SK-N-DZ (cell line): Measurements from ENCODE around the gene XKR7. TPM values are rescaled to one million over a fixed set of nuclear protein-coding genes. Genes with fewer than 3 reads are reported as not detected.
"Not testable (repeated sequence)": the region's sequence is repeated elsewhere in the genome, so short reads cannot be mapped to it uniquely, and the experiment has no call there.

Source experiments
- DNase-seq: peaks from one replicate; pipeline ENCODE4 v3.0.0-alpha.2; 2015; ENCODE audit warnings: low spot score
- polyA plus RNA-seq, 2 experiments: library from polyadenylated mRNA; depleted of rRNA; stranded (reverse); fragments of >200 nt; gene quantifications; 2 replicates each; pipeline ENCODE4 v1.2.3, GENCODE V29; 2014

XKR7 gene
- 3.7 and 4.7 TPM in 2 replicates for polyA plus RNA-seq (2014; cell fraction: cytosol; rRNA removed)
- polyA plus RNA-seq (2014; cell fraction: nucleus; rRNA removed), result 5.9 and 8.8 TPM in 2 replicates

- DNase-seq, result peak; percentile 65
Observed at GRCh38 chr20:31967830-31968249, at the start of gene XKR7. TSS of gene XKR7 (plus strand) at chr20:31968151. CDS start at chr20:31968176, 25 bp downstream.

DNA sequence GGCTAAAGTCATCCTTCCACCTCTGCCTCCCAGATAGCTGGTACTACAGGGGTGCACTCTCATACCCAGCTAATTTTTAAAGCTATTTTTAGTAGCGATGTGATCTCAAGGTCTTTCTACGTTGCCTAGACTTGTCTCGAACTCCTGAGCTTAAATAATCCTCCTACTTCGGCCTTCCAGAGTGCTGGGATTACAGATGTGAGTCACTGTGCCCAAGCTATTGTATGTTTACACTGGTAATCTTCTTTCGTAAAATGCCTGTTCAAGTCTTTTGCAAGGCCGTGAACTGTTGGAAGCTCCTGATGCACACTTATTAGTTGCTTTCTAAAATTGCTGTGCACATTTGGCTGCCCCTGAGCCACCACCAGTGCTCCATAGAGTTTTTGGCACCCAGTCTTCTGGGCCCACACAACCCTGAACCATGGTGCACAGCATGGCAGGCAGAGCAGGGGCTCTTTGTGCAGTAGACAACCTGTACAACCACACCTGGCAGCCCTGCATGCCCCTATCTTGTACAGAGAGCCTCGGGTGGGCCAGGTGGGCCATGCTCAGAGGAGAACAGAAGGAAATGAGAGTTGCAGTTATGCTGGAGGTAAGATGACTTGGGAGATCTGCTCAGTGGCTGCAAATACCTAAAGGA, 49.4 kb upstream of the XKR7 start:
- DNase-seq, result no peak

- no peak for DNase-seq
Observed at GRCh38 chr20:31919410-31920155, 48.4 kb upstream of the XKR7 start.

DNA sequence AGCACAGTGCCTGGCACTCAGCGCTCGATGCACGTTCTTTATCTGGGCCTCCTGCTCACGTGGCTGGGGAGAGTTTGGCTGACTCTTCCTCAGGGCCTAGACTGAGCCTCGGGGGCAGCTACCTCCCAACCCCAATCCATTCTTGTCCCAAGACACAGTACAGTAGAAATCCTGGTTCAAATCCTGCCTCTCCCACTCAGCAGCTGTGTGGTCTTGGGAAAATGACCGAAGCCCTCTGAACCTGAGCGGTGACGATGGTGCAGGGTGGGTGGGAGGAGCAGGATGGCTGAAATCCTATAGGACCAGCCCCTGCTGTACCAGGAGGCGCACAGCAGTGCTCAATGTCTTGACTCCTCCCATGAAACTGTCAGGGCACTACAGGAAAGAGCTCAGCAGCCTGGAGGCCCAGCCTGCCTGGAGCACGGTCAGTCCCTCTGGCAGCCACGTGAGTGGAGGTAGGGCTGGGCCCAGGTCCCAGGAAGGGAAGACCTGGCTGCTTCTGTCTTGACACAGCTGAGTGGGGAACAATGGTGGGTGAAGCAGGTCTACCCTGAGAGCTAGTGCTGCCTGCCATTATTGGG, 47.6 kb upstream of the XKR7 start:
- DNase-seq, result peak; percentile 32

- not testable (repeated sequence) for DNase-seq
Observed at GRCh38 chr20:31921480-31921879, 46.5 kb upstream of the XKR7 start.

- no peak for DNase-seq
Observed at GRCh38 chr20:31922181-31922580, 45.8 kb upstream of the XKR7 start.

DNA sequence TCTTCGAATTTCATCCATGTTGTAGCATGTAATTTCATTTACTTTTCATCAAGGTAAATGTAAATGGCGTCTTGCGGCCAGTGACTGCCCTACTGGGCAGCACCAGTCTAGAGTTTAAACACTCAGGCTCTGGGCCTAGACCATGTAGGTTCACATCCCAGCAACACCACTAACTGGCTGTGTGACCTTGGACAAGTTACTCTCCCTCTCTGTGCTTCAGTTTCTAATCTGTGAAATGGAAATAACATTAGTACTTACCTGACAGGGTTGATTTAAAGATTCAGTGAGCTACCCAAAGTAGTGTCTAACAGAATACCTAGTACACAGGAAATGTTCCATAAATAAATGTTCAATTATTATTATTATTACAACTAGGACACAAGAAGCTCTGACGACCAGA, 45.4 kb upstream of the XKR7 start:
- DNase-seq, result no peak

DNA sequence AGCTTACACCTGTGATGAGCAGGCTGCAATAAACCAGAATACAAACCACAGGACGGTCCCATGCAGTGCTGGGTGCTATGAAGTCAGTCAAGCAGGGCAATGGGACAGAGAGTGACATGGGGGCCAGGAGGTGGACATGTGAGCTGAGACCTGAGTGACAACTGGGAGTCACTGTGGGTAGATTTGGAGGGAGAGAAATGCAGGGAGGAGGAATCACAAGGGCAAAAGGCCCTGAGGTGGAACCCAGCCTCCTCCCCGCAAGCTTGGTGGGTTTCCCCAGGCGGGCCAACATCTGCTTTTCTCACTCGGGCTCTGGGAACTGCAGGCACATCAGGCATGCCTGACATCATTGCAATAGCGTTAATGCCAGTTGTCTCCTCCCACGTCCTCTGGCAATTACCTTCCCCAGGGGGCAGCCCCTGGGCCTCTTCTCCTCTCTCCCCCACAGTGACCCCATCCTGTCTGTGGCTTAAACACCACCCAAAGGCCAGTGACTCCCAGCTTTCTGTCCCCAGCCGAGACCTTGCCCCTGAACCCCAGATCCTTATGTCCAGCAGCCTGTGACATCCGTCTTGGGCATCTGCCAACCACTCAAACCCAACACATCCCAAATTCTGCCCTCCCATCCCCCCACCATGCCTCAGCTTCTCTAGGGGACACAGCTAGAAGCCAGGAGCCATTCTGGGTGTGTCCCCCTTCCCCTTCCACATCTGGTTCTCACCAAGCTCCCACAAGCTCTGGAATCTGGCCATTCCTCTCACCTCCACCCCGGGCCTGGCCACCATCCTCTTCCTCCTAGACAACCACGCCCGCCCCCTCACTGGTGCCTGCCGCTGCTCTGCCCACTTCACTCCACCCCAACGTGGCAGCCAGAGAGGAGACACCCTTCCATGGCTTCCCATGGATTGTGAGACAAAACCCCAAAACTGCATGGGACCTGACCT, 44.3 kb upstream of the XKR7 start:
- no peak for DNase-seq

DNA sequence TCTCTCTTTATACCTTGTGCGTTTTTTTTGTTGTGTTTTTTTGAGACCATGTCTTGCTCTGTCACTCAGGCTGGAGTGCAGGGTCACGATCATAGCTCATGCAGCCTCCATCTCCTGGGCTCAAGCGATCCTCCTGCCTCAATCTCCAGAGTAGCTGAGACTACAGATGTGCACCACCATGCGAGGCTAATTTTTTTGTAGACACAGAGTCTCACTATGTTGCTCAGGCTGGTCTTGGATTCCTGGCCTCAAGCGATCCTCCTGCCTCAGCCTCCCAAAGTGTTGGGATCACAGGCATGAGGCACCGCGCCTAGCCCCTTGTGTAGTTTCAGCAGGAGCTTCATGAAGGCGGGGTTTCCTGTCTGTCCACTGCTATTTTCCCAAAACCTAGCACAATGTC, 43.4 kb upstream of the XKR7 start:
- no peak for DNase-seq

DNA sequence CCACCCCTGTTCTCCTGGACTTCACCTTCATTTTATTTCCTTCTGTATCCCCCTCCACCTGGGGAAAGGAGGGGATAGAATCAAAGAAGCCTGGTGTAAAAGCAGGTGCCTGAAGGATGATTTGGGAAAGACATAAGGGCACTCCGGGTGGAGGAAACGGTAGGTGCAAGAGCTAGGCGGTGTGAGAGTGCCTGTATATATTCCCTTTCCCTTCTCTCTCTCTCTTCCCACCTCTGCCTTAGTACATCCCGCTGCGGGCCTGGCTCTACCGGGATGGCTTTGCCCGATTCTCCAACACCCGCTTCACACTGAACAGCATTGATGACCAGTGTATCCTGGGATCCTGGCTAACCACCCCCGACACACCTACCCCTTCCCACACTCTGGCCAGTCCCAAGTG, 42.3 kb upstream of the XKR7 start:
- DNase-seq, result no peak

DNA sequence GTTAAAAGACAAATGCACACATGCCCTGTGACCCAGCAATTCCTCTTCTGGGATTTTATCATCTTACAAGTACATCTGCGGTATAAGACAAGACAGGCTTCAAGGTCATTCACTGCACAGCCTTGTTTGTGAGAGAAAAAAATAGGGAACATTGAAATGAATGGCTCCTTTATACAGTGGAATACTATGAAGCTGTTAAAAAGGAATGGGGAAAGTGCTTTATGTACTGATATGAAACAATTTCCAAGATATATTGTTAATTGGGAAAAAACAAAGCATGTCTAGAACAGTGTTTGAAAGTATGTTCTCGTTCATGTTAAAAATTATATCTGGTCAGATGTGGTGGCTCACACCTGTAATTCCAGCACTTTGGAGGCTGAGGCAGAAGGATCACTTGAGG, 41.5 kb upstream of the XKR7 start:
- no peak for DNase-seq

DNA sequence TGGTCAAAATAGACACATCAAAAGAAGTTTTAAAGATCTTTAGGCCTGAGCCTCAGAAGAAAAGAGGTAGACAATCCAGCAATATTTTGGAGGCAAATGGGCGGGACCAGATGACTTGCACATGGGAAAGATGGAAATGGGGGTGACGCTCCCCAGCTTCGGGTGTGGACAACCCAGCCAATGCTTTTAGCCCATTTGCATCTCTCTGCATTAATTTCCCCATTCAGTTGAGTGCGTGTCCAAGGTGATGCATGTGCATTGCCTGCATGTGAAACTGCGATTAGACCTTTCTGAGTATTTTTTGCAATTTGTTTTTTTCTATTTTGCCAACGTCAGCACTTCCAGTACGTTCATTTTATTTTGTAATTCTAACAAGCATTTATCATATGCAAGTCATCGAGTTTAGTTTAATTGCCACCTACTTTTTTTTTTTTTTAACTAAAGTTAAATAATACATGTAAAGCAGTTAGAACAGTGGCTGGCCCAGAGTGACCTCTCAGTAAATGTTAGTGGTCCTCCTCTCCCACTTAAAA, 40.3 kb upstream of the XKR7 start:
- no peak for DNase-seq

- DNase-seq, result not testable (repeated sequence)
Observed at GRCh38 chr20:31929631-31930030, 38.3 kb upstream of the XKR7 start.

DNA sequence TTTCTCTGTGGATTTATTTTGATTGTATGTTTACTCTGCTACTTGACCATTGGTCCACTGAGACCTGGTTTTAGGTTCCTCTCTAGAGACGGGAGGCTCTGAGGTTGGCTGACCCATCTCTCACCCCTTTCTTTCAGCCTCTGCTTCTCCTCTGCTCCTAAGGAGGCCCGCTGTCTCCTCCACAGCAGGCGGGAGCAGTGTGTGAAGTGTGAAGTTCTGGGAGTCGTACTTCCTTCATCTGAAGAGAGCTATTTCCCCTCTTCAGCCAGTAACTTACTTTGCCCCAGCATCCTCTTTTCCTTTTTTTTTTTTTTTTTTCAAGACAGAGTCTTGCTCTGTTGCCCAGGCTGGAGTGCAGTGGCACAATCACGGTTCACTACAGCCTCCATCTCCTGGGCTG, 37.2 kb upstream of the XKR7 start:
- no peak for DNase-seq

DNA sequence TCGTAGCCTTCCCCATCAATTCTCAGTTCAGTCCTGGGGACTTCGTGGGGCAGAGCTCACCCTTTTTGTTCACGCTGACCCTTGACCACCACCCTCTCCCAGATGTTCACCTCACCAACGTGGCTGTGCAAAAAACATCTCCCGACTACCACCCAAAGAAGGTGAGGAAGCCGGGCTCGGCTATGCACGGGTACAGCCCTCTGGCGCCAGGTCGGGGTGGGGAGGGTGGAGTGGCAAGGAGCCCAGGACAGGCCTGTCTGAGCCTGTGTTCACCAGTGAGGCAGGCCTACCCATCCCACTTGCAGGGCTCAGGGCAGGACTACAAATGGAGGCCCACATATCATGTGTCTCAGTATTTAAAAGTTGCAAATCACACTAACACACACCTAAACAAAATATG, 34.3 kb upstream of the XKR7 start:
- DNase-seq, result no peak

- DNase-seq, result no peak
Observed at GRCh38 chr20:31934491-31934890, 33.5 kb upstream of the XKR7 start.

DNA sequence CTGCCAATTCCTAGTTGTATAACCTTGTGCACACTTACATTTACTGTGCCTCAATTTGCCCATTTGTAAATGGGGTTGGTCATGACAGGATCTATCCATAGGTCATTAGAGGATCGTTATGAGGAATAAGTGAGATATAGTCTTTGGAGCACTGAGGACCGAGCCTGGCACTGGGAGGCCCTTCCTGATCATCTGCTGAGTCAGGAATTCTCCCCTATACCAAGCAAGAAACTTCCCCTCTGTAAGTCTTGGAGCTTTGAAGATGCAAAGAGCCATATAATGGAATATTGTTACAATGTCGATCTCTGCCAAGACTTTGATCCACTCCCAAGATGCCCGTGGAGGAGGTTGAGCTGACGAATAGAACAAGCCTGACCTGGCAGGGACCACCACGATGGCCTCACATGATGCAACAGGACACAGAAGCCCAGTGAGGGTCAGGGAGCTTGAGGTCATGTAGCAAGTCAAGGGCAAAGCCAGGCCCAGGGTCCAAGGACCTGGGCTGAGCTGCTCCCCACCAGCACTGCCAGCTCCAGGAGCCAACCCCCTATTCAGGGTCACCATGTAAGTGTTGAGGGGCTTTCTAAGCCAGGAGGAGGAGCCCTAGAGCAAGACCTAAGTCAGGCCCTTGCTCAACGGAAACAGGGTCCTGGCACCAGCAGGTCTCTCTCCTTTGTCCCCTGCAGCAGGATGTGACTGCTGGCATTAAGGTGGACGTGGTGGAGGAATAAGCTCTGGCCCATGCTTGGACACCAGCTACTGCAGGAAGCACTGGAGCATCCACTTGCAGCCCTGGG, 32.8 kb upstream of the XKR7 start:
- DNase-seq, result peak; percentile 43

- no peak for DNase-seq
Observed at GRCh38 chr20:31936420-31936819, 31.5 kb upstream of the XKR7 start.

DNA sequence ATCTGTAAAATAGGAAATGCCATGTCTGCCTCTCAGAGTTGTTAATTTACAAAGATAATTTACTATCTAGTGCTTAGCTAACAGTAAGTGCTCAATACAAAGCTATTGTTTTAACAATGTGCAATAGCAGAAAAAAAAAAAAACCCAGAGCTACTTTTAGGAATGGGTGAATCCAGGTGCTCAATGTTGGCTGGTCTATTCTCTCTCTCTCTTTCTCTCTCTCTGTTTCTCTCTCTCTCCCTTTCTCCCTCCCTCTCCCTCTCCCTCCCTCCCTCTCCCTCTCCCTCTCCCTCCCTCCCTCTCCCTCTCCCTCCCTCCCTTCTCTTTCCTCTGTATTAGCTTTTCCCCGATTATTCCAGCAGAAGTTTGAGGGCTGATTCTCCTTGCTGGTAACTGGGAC, 30.1 kb upstream of the XKR7 start:
- no peak for DNase-seq

DNA sequence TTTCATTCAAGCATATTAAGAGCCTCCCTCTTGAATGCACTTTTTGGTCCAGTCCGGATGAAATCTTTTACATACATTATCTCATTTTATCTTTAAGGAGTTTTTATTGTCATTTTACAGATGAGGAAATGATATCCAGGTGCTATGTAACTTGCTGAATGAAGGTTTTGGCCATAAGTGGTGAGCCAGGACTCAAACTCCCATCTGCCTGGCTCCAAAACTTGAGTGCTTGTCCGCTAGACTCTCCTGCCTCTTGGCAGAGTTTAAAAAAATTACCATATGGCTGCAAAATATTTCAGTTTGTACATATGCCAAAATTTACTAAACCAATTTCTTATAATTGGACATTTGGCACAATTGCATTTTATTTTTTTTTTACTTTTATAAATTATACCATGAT, 28.3 kb upstream of the XKR7 start:
- DNase-seq, result no peak

DNA sequence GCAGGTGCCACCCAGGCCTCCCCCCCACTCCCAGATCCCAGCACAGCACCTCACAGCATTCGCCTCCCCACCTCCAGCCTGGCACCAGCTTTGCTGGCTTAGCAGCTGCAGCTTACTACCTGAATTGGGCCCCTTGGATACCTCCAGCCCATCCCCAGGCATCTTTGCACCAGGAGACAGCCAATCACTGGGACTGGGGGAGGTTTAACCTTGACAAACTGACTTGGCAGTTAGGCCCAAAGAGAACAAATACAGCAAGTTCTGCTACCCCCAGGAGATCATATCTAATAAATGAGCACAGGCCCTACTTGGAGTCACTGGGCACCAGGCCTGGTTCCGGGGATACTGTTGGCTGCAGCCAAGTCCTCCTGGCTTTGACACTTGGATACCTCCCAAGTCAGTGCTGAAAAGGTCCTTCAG, 24.9 kb upstream of the XKR7 start:
- no peak for DNase-seq
